Heart left ventricle (tissue), 13 donors: ENCODE measurements around the gene C11orf65.

Experiments
- POLR2A ChIP-seq, 2 donors: fragments of 450-650 bp; IDR thresholded peaks; one replicate each; pipeline ENCODE4 v1.6.1; 2017; ENCODE audit warnings: antibody characterized with exemption in 2 of 2, mild to moderate bottlenecking in 2 of 2, moderate library complexity in 2 of 2
- TF ChIP-seq, protein P1 (sequence below), 12 donors: fragments of 200-600 bp; sonication (generic) in 4 of 12; IDR thresholded peaks; one replicate each; pipeline versions ENCODE4 v1.5.0 to v1.8.0; 2018 to 2022; ENCODE audit warnings: antibody characterized with exemption in 12 of 12, mild to moderate bottlenecking in 5 of 12
- donor health status: ischemic (EF 13 %, LVEDD 7.1; RV severe dilation, severe dysfunction).
- donor health status: DM: no; HTN: yes; CAD: no.
- donor health status: DM: no; HTN: no; CAD: no.
- donor health status: ischemic (EF 25% LVEDD 6.9; RV normal size, moderate dysfunction).
- donor health status: ischemic (EF 25% LVEDD 5.7; RV mildly dilated, moderate dysfunction).
- donor health status: ischemic (EF 35%, LVEDD 5.7; RV mildly dilated, moderate dysfunction).
- donor health status: nonischemic (EF 11% LVEDD 7.7; RV severe dilation, severe dysfunction).
- donor health status: DM: yes; HTN: yes; CAD: no.
- donor health status: PGD.
- donor health status: ischemic (EF 29% LVEDD 5.4; RV normal size, mild dysfunction).
- donor health status: nonischemic (EF 23%, LVEDD 6.1; RV moderate dilation, normal function).

DNA sequence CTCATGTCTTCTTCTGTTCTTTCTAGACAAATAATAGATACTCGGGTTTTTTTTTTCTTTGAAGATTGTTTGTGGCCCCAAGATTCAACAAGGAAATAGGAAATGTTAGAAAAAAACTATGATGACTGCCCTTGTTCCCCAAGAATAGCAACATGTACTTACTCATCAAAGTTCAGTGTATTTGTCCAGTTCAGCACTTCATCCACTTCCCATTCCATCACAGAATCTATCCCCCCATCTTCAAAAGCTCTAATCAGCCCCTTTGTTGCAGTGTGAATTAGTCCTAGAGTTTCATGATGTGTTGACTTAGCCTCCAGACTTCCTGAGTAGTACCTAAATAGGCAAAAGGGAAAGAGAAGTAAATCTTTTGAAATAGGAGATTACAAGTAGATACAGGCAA, 74.3 kb downstream of the C11orf65 start:
- TF ChIP-seq, protein P1, sequence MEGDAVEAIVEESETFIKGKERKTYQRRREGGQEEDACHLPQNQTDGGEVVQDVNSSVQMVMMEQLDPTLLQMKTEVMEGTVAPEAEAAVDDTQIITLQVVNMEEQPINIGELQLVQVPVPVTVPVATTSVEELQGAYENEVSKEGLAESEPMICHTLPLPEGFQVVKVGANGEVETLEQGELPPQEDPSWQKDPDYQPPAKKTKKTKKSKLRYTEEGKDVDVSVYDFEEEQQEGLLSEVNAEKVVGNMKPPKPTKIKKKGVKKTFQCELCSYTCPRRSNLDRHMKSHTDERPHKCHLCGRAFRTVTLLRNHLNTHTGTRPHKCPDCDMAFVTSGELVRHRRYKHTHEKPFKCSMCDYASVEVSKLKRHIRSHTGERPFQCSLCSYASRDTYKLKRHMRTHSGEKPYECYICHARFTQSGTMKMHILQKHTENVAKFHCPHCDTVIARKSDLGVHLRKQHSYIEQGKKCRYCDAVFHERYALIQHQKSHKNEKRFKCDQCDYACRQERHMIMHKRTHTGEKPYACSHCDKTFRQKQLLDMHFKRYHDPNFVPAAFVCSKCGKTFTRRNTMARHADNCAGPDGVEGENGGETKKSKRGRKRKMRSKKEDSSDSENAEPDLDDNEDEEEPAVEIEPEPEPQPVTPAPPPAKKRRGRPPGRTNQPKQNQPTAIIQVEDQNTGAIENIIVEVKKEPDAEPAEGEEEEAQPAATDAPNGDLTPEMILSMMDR (IDR thresholded peaks at IDR 0.05): no peak
- no peak for TF ChIP-seq POLR2A (IDR thresholded peaks at IDR 0.05)
